ENCODE measurements around the gene RPS15. TPM values are rescaled to one million over a fixed set of nuclear protein-coding genes. Genes with fewer than 3 reads are reported as not detected.

The RPS15 gene
- polyA plus RNA-seq, 5 donors: 535 to 1,164 (median 663) TPM

- no peak for DNase-seq
These were observed 43.2 kb downstream of the RPS15 start for GRCh38 chr19:1481224-1481892.

DNA sequence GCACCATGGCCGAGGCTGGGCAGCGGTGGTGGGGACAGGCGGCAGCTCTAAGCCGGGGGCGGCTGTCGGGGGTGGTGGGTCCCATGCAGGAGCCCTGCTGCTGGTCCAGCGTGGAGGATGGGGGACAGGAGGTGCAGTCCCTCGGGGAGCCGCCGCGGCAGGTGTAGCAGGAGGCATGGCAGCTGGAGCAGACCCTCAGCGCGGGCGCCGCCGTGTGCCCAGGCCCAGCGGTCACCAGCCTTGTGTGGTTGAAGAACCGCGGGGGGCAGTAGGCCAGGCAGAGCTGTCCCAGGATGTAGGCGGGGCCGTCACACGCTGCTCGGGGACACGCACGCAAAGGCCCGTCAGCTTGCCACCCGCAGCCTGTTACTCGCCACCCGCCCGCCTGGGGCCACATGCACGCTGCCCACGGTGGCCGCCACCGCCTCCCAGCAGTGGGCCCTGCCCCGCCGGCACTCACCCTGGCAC, 43.7 kb downstream of the RPS15 start:
- DNase-seq: no peak

GRCh38 chr19:1482361-1483130, 44.4 kb downstream of the RPS15 start:
- no peak for DNase-seq

GRCh38 chr19:1483131-1483978, 45.2 kb downstream of the RPS15 start:
- no peak for DNase-seq

- no peak for DNase-seq
These were observed 45.8 kb downstream of the RPS15 start for GRCh38 chr19:1483979-1484428.

- no peak for DNase-seq
These were observed 48.8 kb downstream of the RPS15 start for GRCh38 chr19:1486720-1487575.

- no peak for DNase-seq
These were observed 49.5 kb downstream of the RPS15 start for GRCh38 chr19:1487576-1488281.

DNA sequence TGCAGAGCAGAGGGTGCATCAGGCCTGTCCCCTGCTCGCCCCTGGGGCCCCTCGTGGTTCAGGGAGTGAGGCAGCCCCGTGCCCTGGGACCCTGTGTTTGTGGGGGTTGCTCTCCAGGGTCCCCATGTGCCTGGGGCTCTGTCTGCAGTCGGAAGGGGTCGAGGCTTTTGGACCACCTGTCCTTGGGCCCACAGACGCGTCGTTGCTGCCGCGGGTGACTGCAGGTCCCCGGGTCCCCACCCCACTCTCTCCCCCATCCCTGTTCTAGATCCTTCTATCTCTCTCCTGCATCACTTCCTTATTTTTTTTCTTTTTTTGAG, 50.0 kb downstream of the RPS15 start:
- no peak for DNase-seq

- DNase-seq: no peak
These were observed 51.5 kb downstream of the RPS15 start for GRCh38 chr19:1489463-1490310.

Other genes with a start within 250 kb of the RPS15 start
- 10 to 100 TPM; 40.7 to 59.5 (median 46.3) TPM for gene STK11, start 232.6 kb upstream of the RPS15 start, polyA plus RNA-seq (ENCODE audit: insufficient read depth in 1 of 5, insufficient read length in 5 of 5, low replicate concordance in 1 of 5)
- 1 to 10 TPM in 4 of 5 donors, under 1 TPM in 1; 0.97 to 2.5 (median 1.5) TPM for gene CBARP, start 200.4 kb upstream of the RPS15 start, polyA plus RNA-seq (ENCODE audit: insufficient read depth in 1 of 5, insufficient read length in 5 of 5, low replicate concordance in 1 of 5)
- 100 to 1,000 TPM in 1 of 5 donors, 10 to 100 TPM in 4; 47.3 to 131 (median 76.0) TPM for gene ATP5F1D, start 196.6 kb upstream of the RPS15 start, polyA plus RNA-seq (ENCODE audit: insufficient read depth in 1 of 5, insufficient read length in 5 of 5, low replicate concordance in 1 of 5)
- gene MIDN, start 189.8 kb upstream of the RPS15 start, polyA plus RNA-seq (ENCODE audit: insufficient read depth in 1 of 5, insufficient read length in 5 of 5, low replicate concordance in 1 of 5): 10 to 100 TPM; 29.5 to 67.9 (median 40.8) TPM
- gene CIRBP, start 169.1 kb upstream of the RPS15 start, polyA plus RNA-seq (ENCODE audit: insufficient read depth in 1 of 5, insufficient read length in 5 of 5, low replicate concordance in 1 of 5): 1,000 to 10,000 TPM in 1 of 5 donors, 100 to 1,000 TPM in 4; 774 to 1,053 (median 920) TPM
- gene FAM174C, start 162.9 kb upstream of the RPS15 start, polyA plus RNA-seq (ENCODE audit: insufficient read depth in 1 of 5, insufficient read length in 5 of 5, low replicate concordance in 1 of 5): 10 to 100 TPM in 4 of 5 donors, 1 to 10 TPM in 1; 8.9 to 32.2 (median 17.2) TPM
- 1 to 10 TPM in 2 of 5 donors, under 1 TPM in 3; 0.66 to 2.1 (median 0.84) TPM for gene EFNA2, start 152.5 kb upstream of the RPS15 start, polyA plus RNA-seq (ENCODE audit: insufficient read depth in 1 of 5, insufficient read length in 5 of 5, low replicate concordance in 1 of 5)
- 10 to 100 TPM; 29.8 to 76.5 (median 37.8) TPM for gene NDUFS7, start 54.5 kb upstream of the RPS15 start, polyA plus RNA-seq (ENCODE audit: insufficient read depth in 1 of 5, insufficient read length in 5 of 5, low replicate concordance in 1 of 5)
- gene GAMT, start 36.9 kb upstream of the RPS15 start, polyA plus RNA-seq (ENCODE audit: insufficient read depth in 1 of 5, insufficient read length in 5 of 5, low replicate concordance in 1 of 5): 10 to 100 TPM; 18.6 to 42.1 (median 22.2) TPM
- 100 to 1,000 TPM in 1 of 5 donors, 10 to 100 TPM in 4; 86.4 to 104 (median 87.9) TPM for gene DAZAP1, start 30.8 kb upstream of the RPS15 start, polyA plus RNA-seq (ENCODE audit: insufficient read depth in 1 of 5, insufficient read length in 5 of 5, low replicate concordance in 1 of 5)
- 1 to 10 TPM in 2 of 5 donors, under 1 TPM in 3; 0.57 to 1.2 (median 0.71) TPM for gene APC2, start 11.7 kb downstream of the RPS15 start, polyA plus RNA-seq (ENCODE audit: insufficient read depth in 1 of 5, insufficient read length in 5 of 5, low replicate concordance in 1 of 5)
- gene C19orf25, start 40.8 kb downstream of the RPS15 start, polyA plus RNA-seq (ENCODE audit: insufficient read depth in 1 of 5, insufficient read length in 5 of 5, low replicate concordance in 1 of 5): 10 to 100 TPM; 17.4 to 34.7 (median 20.9) TPM
- gene PCSK4, start 52.0 kb downstream of the RPS15 start, polyA plus RNA-seq (ENCODE audit: insufficient read depth in 1 of 5, insufficient read length in 5 of 5, low replicate concordance in 1 of 5): 1 to 10 TPM; 2.7 to 6.0 (median 3.7) TPM
- gene REEP6, start 52.8 kb downstream of the RPS15 start, polyA plus RNA-seq (ENCODE audit: insufficient read depth in 1 of 5, insufficient read length in 5 of 5, low replicate concordance in 1 of 5): 1 to 10 TPM; 2.4 to 6.7 (median 3.9) TPM
- 1 to 10 TPM in 1 of 5 donors, under 1 TPM in 4; 0.38 to 1.2 (median 0.54) TPM for gene ADAMTSL5, start 74.6 kb downstream of the RPS15 start, polyA plus RNA-seq (ENCODE audit: insufficient read depth in 1 of 5, insufficient read length in 5 of 5, low replicate concordance in 1 of 5)
- under 1 TPM; 0.14 to 0.53 (median 0.28) TPM for gene PLK5, start 85.7 kb downstream of the RPS15 start, polyA plus RNA-seq (ENCODE audit: insufficient read depth in 1 of 5, insufficient read length in 5 of 5, low replicate concordance in 1 of 5)
- 10 to 100 TPM; 17.1 to 42.8 (median 25.2) TPM for gene MEX3D, start 129.9 kb downstream of the RPS15 start, polyA plus RNA-seq (ENCODE audit: insufficient read depth in 1 of 5, insufficient read length in 5 of 5, low replicate concordance in 1 of 5)
- gene MBD3, start 154.5 kb downstream of the RPS15 start, polyA plus RNA-seq (ENCODE audit: insufficient read depth in 1 of 5, insufficient read length in 5 of 5, low replicate concordance in 1 of 5): 10 to 100 TPM; 35.7 to 87.1 (median 46.5) TPM
- 100 to 1,000 TPM in 1 of 5 donors, 10 to 100 TPM in 4; 55.7 to 119 (median 83.2) TPM for gene UQCR11, start 167.1 kb downstream of the RPS15 start, polyA plus RNA-seq (ENCODE audit: insufficient read depth in 1 of 5, insufficient read length in 5 of 5, low replicate concordance in 1 of 5)
- 100 to 1,000 TPM; 101 to 158 (median 127) TPM for gene TCF3, start 214.2 kb downstream of the RPS15 start, polyA plus RNA-seq (ENCODE audit: insufficient read depth in 1 of 5, insufficient read length in 5 of 5, low replicate concordance in 1 of 5)